NCI-H82 treated with DMSO at 0.1 percent for 48 hours (cell line): ENCODE data around the gene SUN2.

Source experiments
- DNase-seq: peaks from one replicate; lab custom pipeline; 2025; ENCODE audit not compliant: unreplicated experiment; lab: John Stamatoyannopoulos, UW

Gene SUN2

DNA sequence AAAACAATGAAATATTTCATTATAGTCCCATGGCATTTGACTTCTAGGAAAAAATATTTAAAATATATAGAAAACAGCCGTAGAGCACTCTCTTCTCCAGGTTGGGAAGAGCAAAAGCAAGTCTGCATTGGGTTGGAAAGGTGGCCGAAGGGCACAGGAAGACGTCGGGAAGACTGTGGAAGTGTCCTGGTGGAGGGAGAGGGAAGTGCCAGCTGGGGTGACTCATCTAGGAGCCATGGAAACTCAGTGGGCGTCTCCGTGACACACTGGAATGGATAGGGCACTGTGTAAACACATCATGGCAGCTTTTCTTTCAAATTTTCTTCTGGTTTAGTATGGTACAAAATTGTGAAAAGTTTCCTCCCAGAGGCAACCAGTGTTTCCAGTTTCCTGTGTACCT, 37.4 kb downstream of the SUN2 start:
- DNase-seq = no peak

- no peak for DNase-seq
Measured at GRCh38 chr22:38717244-38717643, 38.6 kb downstream of the SUN2 start.

DNA sequence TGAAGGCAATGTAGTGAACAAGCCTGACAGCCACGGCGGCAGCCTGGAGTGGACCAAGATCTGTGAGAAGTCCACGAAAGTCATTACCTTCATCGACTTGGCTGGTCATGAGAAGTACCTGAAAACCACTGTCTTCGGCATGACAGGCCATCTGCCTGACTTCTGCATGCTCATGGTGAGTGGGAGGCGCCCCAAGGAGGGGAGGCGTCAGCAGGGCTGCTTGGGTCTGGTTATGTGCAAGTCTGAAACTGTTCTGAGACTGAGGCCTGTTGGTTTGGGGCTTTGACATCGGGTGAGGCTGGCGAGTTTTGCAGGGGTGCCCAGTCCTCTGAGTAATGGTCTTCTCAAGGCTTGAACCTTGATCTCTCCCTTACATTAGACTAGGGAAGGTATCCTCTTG, 39.0 kb downstream of the SUN2 start:
- DNase-seq = no peak

DNA sequence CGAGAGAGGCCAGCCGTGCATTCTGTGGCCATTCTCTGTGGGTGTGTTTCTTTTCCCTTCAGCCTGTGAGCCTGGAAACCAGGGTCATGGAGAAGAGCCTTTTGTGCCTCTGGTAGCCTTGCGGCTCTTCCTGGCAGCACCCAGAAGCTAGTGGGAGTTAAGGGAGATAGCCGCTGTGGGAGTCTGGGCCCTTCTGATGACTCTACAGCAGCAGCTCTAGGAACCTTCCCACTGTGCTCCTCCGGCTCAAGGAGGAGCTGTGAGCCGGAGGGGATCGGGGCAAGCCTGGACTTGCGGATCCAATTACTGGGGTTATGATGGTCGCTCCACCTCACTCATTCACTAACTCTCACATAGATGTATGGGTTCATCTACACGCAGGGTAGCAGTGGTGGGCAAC, 39.5 kb downstream of the SUN2 start:
- DNase-seq = no peak

DNA sequence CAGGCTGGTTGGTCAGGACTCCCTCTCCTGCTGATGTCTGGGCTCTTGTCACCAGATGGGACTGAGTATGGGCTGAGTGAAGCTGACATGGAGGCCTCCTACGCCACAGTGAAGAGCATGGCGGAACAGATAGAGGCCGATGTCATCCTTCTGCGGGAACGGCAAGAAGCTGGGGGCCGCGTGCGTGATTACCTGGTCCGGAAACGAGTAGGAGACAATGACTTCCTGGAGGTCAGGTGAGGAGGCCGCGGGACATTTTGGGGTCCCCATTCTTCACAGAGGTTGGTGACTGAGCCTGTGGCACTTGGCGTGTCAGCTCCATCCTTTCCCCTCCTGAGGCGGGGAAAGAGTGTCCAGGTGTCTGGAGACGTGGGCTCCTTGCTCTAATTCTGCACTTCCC, 39.9 kb downstream of the SUN2 start:
- no peak for DNase-seq

DNA sequence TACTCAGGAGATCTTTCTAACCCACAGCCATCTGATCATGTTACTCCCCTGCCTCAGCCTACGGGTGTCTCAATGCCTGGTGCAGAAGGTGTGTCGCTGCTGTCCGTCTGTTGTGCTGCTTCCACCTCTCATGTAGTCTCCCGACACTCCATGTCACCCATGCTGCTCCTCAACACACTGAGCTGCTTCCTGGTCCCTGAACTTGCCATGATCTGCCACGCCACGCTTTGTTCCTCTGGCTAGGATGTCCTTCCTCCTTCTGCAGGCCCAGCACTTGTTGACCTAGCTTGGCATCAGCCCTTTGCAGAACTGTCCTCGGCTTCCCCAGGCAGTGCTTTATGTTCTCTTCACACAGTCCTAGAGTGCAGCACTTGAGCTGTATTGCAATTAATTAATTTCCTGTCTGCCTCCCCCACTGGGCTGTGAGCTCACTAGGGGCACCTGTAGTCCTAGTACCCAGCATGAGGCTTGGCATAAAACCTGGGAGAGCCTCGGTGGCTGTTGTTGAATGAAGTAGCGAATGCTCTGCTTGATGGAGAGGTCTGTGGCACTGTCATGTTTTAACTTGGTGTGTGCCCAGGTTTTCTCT, 40.5 kb downstream of the SUN2 start:
- no peak for DNase-seq

DNA sequence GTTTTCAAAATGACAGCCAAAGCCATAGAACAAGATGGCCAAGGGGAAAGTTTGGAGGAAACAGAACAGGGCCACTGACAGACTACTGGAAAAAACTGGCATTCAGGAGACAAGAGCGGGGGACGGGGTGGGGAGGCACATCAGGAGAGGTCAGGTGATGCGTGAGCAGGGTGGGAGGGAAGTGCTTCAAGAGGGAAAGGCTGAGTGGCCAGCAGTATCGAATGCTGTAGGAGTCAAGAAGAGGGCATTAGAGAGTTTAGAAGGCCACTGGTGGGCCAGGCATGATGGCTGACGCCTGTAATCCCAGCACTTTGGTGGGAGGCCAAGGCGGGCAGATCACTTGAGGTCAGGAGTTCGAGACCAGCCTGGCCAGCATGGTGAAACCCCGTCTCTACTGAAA, 41.9 kb downstream of the SUN2 start:
- DNase-seq = no peak

- DNase-seq = no peak
Measured at GRCh38 chr22:38712486-38713207, 43.2 kb downstream of the SUN2 start.

- DNase-seq = no peak
Measured at GRCh38 chr22:38710866-38711265, 44.9 kb downstream of the SUN2 start.

- no peak for DNase-seq
Measured at GRCh38 chr22:38710351-38710750, 45.4 kb downstream of the SUN2 start.

DNA sequence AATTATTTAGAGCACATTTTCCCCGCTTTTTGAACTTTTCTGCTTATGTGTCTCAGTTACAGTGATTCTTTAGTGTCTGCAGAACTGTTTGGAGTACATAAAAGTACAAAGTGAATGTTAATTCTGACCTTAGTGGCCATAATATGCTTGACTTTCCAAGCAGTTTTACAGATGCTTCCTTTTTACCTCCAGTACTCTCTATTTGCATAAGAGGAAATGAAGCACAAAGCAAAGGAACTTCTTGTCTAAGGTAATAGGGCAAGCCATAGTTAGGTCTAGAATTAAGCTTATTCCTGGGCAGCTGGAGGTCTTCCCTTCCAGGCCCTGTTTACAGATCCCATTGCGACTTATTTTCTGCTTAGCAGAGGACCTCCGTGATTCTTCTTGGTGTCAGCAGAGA, 46.5 kb downstream of the SUN2 start:
- no peak for DNase-seq

DNA sequence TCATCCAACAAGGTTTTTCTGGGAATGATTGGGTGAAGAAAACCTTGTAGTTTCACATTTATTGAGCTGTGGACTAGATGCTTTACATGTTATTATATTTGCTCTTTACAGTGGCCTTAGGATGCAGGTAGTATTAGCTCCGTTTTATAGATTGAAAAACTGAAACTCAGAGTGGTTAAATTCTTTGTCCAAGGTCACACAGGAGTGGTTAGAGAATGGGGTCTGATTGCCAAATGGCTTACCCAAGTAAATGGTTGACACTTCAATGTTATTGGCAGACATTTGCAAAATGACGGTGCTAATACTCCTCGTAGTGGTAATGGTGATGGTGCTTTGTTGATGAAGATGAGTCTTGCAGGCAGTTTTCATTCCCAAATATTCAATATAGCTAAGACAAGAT, 47.8 kb downstream of the SUN2 start:
- no peak for DNase-seq

- no peak for DNase-seq
Measured at GRCh38 chr22:38707346-38707745, 48.5 kb downstream of the SUN2 start.

DNA sequence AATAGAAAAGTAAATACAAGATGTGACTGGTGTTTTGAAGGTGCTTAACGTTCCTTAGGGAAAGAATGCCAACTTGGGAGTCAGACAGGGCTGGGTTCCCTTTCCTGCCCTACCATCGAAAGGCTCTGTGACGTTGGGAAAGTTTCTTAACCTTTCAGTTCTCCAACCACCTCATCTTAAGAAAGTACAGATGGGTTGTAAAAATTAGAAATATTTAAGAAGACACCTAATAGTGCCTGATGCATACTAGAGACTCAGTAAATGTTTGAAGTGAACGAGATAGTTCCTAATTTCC, 49.0 kb downstream of the SUN2 start:
- no peak for DNase-seq

- no peak for DNase-seq
Measured at GRCh38 chr22:38706101-38706900, 49.5 kb downstream of the SUN2 start.

DNA sequence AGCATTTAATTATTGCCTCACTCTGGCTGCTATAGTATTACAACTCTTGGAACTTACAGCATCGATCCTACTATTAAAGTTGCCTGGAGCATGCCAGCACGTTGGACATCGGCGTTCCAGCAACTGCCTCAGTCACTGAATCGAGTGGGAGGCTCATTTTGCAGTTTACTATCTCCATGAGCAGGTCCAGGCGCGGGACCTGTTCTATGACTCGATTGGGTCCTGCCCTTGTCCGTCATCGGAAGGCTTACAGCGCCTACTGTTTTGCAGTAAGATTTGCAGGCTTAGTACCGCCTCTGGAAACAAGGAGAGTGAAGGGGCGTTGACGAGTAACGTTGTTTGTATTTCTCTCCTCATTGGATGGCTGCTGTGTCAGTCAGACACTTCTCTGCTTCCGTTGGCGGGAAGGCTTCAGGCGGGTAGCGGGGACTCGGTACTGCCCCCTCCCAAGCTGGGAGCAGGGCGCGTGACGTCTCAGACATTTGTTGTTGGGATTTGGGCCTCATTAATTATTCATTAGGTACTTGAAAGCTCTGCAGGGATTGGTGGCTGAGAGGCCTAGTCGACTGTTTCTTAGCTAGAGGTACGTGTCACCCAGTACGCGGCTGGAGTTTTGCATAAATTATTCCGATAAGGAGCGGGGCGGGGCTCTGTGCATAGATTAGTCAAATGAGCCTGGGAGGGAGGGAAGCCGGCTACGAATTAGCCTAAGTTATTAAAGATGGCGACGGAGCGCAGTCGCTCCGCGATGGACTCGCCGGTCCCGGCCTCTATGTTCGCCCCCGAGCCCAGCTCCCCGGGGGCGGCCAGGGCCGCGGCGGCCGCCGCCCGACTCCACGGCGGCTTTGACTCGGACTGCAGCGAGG, 50.3 kb downstream of the SUN2 start, which contains the start of gene GTPBP1:
Gene GTPBP1, plus strand, starts transcription at position 710 of the 866 bp plus-strand sequence. Its CDS starts 12 bp downstream, at position 722.
- DNase-seq = peak; percentile 100

DNA sequence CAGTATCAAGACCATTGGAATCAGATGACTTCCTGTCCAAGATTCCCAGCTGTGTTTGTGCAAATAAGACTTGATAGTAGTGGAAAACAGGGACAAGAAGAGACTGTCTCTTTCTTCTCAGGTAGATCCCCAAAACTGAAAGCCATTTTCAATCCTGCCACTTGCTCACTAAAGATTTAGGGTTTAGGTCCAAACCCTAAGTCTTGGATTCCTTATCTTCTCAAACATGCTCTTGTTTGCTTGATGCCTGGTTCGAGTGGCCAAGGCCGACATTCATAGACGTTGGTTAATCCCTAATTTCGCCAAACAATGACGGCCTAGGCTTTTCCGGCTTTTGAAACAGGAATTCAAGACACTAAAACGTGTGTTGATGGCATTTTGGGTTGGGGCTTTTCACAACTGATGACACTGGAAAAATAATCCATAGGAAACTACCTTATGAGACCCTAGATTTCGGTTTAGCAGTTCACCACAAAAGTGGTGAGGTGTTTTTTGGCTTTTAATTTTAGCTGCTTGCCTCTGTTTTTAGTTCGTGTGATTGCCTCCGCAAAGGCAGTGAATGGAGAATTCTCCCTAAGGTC, 51.1 kb downstream of the SUN2 start:
- no peak for DNase-seq

DNA sequence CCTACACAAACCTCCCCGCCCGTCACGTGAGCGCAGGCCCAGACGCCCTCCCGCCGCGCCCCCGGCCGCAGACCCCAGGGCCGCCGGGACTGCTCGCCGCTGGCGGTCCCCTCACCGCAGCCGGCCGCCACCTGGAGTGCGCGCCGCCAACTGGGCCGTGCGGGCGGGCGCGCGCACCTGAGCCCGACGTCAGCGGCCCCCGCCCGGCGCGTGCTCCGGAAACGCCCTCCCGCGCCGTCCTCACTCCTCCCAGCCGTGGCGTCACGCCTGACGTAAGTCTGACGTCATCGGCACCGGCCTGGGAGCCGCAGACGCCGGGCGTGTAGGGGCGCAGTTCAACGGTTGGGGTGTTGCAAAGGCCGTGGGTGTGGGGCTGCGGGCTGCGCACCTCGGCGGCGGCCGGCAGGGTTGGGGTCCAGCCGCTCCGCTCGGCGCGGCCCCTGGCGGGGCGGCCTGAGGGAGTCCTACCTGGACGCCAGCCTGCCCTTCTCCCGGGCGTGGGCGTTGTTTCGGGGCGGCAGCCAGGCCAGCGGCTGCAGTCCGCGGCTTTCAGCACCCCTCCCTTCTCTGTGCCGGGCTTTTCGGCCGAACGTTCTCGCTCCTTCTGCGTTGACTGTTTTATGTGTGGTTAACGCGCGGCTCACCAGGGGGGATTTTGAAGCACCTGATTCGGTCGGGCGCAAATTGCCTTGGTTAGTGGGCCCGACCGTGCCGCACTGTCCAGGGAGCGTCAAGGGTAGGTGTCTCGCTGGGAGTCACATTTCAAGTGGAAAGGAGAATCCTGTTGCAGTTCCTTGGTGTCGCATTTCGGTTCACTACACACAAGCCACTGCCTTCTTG, 54.8 kb downstream of the SUN2 start, which contains the start of gene JOSD1:
Gene JOSD1, minus strand, starts transcription at position 155 of the 840 bp plus-strand sequence. CDS start 956 bp downstream, outside the sequence.
- peak; percentile 38 for DNase-seq

GRCh38 chr22:38700270-38700788, 55.5 kb downstream of the SUN2 start:
- DNase-seq = no peak

DNA sequence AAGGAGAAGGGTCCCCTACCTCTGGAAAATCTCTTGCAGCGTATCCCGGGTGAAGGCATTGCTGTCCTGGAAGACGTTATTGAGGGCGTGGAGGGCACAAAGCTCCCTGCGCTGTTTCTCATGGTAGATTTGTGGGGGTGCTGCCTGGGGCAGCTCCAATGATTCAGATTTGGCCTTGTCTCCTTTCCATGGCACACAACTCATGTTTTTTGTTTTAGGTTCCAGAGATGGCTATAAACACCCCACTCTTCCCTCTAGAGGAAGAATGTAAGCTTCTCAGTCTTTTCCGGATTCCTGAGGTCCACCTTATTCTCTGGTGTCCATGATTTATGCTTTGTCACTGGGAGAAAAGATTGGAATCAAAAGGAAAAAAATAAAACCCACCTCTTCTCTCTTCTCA, 56.0 kb downstream of the SUN2 start:
- no peak for DNase-seq
